Astrocyte (in vitro differentiated cells and primary cell): ENCODE measurements around the gene NGFR. TPM values are rescaled to one million over a fixed set of nuclear protein-coding genes. Genes with fewer than 3 reads are reported as not detected.

Source experiments
- DNase-seq: peaks from one replicate; pipeline ENCODE4 v3.0.0-alpha.2; 2010; ENCODE audit warnings: low read depth
- FAIRE-seq: peaks from 2 replicates; lab custom pipeline; 2011; peaks lifted over from hg19 to GRCh38; lab: Jason Lieb, UNC
- H2AFZ ChIP-seq: 2 replicates; pipeline ENCODE4 v1.6.0; 2012; ENCODE audit warnings: low read depth, low read length, inconsistent platforms
- H3K27ac ChIP-seq: 2 replicates; pipeline ENCODE4 v1.5.1; 2011; ENCODE audit warnings: low read depth, low read length, inconsistent platforms
- H3K27me3 ChIP-seq: 2 replicates; pipeline ENCODE4 v1.6.0; 2011; ENCODE audit warnings: low read length, inconsistent platforms; ENCODE audit not compliant: insufficient read depth
- H3K36me3 ChIP-seq: 2 replicates; pipeline ENCODE4 v1.5.1; 2011; ENCODE audit warnings: low read length, inconsistent platforms; ENCODE audit not compliant: insufficient read depth
- H3K4me1 ChIP-seq: 2 replicates; pipeline ENCODE4 v1.5.1; 2011; ENCODE audit warnings: low read length, inconsistent platforms; ENCODE audit not compliant: insufficient read depth
- H3K4me2 ChIP-seq: 2 replicates; pipeline ENCODE4 v1.6.0; 2012; ENCODE audit warnings: low read length, inconsistent platforms
- H3K4me3 ChIP-seq: 2 replicates; pipeline ENCODE4 v1.5.1; 2011; ENCODE audit warnings: low read depth, mild to moderate bottlenecking, low read length, inconsistent platforms; ENCODE audit not compliant: insufficient read depth
- H3K79me2 ChIP-seq: 2 replicates; pipeline ENCODE4 v1.6.0; 2012; ENCODE audit warnings: mild to moderate bottlenecking, low read length, inconsistent platforms; ENCODE audit not compliant: insufficient read depth
- H3K9ac ChIP-seq: 2 replicates; pipeline ENCODE4 v1.6.0; 2012; ENCODE audit warnings: mild to moderate bottlenecking, low read length, inconsistent platforms
- H3K9me3 ChIP-seq: 2 replicates; pipeline ENCODE4 v1.5.1; 2012; ENCODE audit warnings: low read depth, mild to moderate bottlenecking, low read length, inconsistent platforms; ENCODE audit not compliant: insufficient read depth
- H4K20me1 ChIP-seq: 2 replicates; pipeline ENCODE4 v1.6.0; 2012; ENCODE audit warnings: low read length, inconsistent platforms; ENCODE audit not compliant: insufficient read depth
- H3K27ac Mint-ChIP-seq: one replicate; pipeline ENCODE4 v1.8.0; 2021; ENCODE audit warnings: mild to moderate bottlenecking, mixed read lengths; ENCODE audit not compliant: unreplicated experiment
- H3K27me3 Mint-ChIP-seq: one replicate; pipeline ENCODE4 v1.8.0; 2021; ENCODE audit warnings: low read depth, mixed read lengths; ENCODE audit not compliant: unreplicated experiment
- H3K36me3 Mint-ChIP-seq: one replicate; pipeline ENCODE4 v1.8.0; 2021; ENCODE audit warnings: low read depth, mixed read lengths; ENCODE audit not compliant: unreplicated experiment
- H3K4me1 Mint-ChIP-seq: one replicate; pipeline ENCODE4 v1.8.0; 2021; ENCODE audit warnings: low read depth, mixed read lengths; ENCODE audit not compliant: unreplicated experiment
- H3K4me3 Mint-ChIP-seq: one replicate; pipeline ENCODE4 v1.8.0; 2021; ENCODE audit warnings: mild to moderate bottlenecking, moderate library complexity, mixed read lengths; ENCODE audit not compliant: unreplicated experiment
- H3K9me3 Mint-ChIP-seq: one replicate; pipeline ENCODE4 v1.8.0; 2021; ENCODE audit warnings: mild to moderate bottlenecking, mixed read lengths; ENCODE audit not compliant: unreplicated experiment
- CTCF ChIP-seq: IDR thresholded peaks from 2 replicates; pipeline ENCODE4 v1.5.1; 2011; ENCODE audit warnings: low read depth, mild to moderate bottlenecking, inconsistent platforms, low read length, moderate library complexity; ENCODE audit not compliant: insufficient read depth
- EZH2 ChIP-seq: IDR thresholded peaks from 2 replicates; pipeline ENCODE4 v1.6.1; 2012; ENCODE audit warnings: mild to moderate bottlenecking, low read length, inconsistent platforms; ENCODE audit not compliant: insufficient read depth
- total RNA-seq: library from RNA; stranded (reverse); gene quantifications from 2 replicates; pipeline ENCODE4 v1.2.1, GENCODE V29; 2021

NGFR gene
- total RNA-seq, 1 donor from 2014 or later = 0.64 TPM

GRCh38 chr17:49512296-49513043, 17.4 kb downstream of the NGFR start:
- FAIRE-seq (no peak), DNase-seq (no peak)
- H3K9me3 Mint-ChIP-seq = no peaks in the 10 kb centered on the region
- TF ChIP-seq EZH2 (no peak), CTCF (no peak)
- H3K4me1 Mint-ChIP-seq = peaks cover 29% of the 10 kb centered on the region
- Histone ChIP-seq H3K27ac (no peak overlapping the region), H2AFZ (no peak overlapping the region), H3K9me3 (no peaks in the 10 kb centered on the region), H4K20me1 (no peaks in the 10 kb centered on the region), H3K4me3 (no peak overlapping the region), H3K9ac (no peak overlapping the region), H3K4me1 (peaks cover 14% of the 10 kb centered on the region), H3K36me3 (no peaks in the 10 kb centered on the region), H3K4me2 (no peak overlapping the region), H3K27me3 (peaks cover 8% of the 10 kb centered on the region), H3K79me2 (no peaks in the 10 kb centered on the region)
- H3K27me3 Mint-ChIP-seq = peaks cover 63% of the 10 kb centered on the region
- no peak overlapping the region for H3K27ac Mint-ChIP-seq
- H3K4me3 Mint-ChIP-seq = no peak overlapping the region
- no peaks in the 10 kb centered on the region for H3K36me3 Mint-ChIP-seq

DNA sequence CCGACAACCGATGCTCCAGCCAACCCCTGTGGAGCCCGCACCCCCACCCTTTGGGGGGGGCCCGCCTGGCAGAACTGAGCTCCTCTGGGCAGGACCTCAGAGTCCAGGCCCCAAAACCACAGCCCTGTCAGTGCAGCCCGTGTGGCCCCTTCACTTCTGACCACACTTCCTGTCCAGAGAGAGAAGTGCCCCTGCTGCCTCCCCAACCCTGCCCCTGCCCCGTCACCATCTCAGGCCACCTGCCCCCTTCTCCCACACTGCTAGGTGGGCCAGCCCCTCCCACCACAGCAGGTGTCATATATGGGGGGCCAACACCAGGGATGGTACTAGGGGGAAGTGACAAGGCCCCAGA, 17.9 kb downstream of the NGFR start:
- no peaks in the 10 kb centered on the region for H3K9me3 Mint-ChIP-seq
- Histone ChIP-seq H2AFZ (no peak overlapping the region), H3K36me3 (no peaks in the 10 kb centered on the region), H3K9ac (no peak overlapping the region), H4K20me1 (no peaks in the 10 kb centered on the region), H3K79me2 (no peaks in the 10 kb centered on the region), H3K9me3 (no peaks in the 10 kb centered on the region), H3K4me2 (no peak overlapping the region), H3K4me3 (no peak overlapping the region), H3K27ac (no peak overlapping the region), H3K4me1 (peaks cover 14% of the 10 kb centered on the region), H3K27me3 (peaks cover 3% of the 10 kb centered on the region)
- H3K27ac Mint-ChIP-seq = no peak overlapping the region
- DNase-seq (no peak), FAIRE-seq (no peak)
- no peak for TF ChIP-seq EZH2
- TF ChIP-seq CTCF = no peak
- H3K4me1 Mint-ChIP-seq = peaks cover 27% of the 10 kb centered on the region
- H3K27me3 Mint-ChIP-seq = peaks cover 58% of the 10 kb centered on the region
- H3K36me3 Mint-ChIP-seq = no peaks in the 10 kb centered on the region
- H3K4me3 Mint-ChIP-seq = no peak overlapping the region

DNA sequence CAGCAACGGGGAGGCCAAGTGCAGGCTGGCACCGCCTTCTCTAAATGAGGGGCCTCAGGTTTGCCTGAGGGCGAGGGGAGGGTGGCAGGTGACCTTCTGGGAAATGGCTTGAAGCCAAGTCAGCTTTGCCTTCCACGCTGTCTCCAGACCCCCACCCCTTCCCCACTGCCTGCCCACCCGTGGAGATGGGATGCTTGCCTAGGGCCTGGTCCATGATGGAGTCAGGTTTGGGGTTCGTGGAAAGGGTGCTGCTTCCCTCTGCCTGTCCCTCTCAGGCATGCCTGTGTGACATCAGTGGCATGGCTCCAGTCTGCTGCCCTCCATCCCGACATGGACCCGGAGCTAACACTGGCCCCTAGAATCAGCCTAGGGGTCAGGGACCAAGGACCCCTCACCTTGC, 18.5 kb downstream of the NGFR start:
- no peaks in the 10 kb centered on the region for H3K9me3 ChIP-seq
- FAIRE-seq (no peak), DNase-seq (no peak)
- H3K36me3 ChIP-seq = no peaks in the 10 kb centered on the region
- Mint-ChIP-seq H3K4me1 (peaks cover 24% of the 10 kb centered on the region), H3K27ac (no peak overlapping the region), H3K36me3 (no peaks in the 10 kb centered on the region), H3K27me3 (peaks cover 60% of the 10 kb centered on the region), H3K4me3 (no peak overlapping the region), H3K9me3 (no peaks in the 10 kb centered on the region)
- H3K79me2 ChIP-seq = no peaks in the 10 kb centered on the region
- H3K4me1 ChIP-seq = peaks cover 14% of the 10 kb centered on the region
- no peak for TF ChIP-seq EZH2
- no peak for TF ChIP-seq CTCF
- no peak overlapping the region for H3K4me2 ChIP-seq
- no peak overlapping the region for H3K9ac ChIP-seq
- H3K27me3 ChIP-seq = peaks cover 3% of the 10 kb centered on the region
- H2AFZ ChIP-seq = no peak overlapping the region
- no peaks in the 10 kb centered on the region for H4K20me1 ChIP-seq
- H3K27ac ChIP-seq = no peak overlapping the region
- H3K4me3 ChIP-seq = no peak overlapping the region
